Stimulated activated CD8-positive, alpha-beta memory T cell treated with anti-CD3 and anti-CD28 coated beads, Interleukin-7, amount 100 ng/mL, for 1 hour (primary cell): ENCODE results near the gene HSPA12A.
"Not testable (repeated sequence)": the region's sequence is repeated elsewhere in the genome, so short reads cannot be mapped to it uniquely, and the experiment has no call there.

ENCODE experiments used
- DNase-seq, 2 donors: peaks; one replicate each; pipeline ENCODE4 v3.0.0-alpha.2; 2020; ENCODE audit warnings: low read depth in 2 of 2

Gene HSPA12A

DNA sequence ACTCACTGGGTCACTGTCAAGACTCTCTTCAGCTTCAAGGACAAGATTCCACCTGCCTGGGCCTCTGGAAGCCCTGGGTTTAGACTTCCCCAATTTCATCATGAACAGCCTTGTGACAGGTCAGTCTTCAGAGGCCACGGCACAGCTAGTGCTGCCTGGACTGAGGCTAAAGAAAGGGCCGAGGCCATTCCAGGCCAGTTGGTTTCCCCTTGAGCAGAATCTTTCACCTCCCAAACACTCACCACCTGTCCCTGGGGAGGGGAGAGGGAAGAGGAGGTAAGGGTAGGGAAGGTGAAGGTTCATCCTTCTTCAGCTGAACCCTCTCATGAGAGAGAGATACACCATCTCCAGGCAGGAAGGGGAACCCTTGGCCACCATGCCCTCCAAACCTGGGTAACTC, 24.3 kb downstream of the HSPA12A start:
- DNase-seq, result no peak

DNA sequence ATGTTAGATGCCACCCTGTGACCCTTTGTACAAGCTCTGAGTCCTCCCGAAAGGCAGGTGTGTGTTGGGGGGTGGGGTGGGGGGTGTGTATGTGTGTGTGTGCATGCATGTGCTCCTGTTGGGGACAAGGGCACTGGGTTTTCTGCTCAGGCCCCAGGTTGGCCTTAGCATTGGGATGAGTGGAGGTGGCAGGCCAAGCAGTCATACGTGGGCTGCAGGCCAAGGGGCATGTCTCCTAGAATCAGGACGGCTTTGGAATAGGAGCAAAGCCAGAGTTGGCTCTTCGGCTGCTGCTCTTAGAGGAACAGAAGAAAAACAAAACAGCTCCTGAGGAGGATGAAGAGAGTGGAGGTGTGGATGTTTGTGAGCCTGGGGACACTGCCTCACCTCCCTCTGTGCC, 26.0 kb downstream of the HSPA12A start:
- DNase-seq, result no peak

DNA sequence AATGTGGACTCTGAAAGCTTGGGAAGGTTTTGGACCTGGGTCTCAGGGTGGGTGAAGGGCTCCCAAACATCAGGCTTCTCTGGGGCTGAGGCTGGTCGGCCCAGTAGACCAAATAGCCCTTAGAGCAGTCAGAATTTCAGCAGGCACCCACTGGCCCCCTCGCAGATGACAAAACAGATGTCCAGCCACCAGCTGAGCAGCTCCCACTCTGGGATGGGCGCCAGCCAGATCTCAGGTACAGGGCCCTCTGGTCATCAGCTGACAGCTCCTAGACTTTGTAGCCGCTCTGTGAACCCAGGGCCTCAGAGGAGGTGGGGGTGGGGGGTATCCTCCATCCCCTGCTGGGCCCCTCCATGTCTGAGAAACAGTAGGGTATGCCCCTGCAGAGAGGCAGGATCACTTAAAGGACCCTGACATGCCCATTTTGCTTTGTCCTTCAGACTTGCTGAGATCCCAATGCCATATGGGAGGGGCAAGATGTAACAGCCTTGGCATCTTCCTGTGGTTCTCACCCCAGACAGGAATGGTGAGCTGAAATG, 26.5 kb downstream of the HSPA12A start:
- DNase-seq, result no peak

DNA sequence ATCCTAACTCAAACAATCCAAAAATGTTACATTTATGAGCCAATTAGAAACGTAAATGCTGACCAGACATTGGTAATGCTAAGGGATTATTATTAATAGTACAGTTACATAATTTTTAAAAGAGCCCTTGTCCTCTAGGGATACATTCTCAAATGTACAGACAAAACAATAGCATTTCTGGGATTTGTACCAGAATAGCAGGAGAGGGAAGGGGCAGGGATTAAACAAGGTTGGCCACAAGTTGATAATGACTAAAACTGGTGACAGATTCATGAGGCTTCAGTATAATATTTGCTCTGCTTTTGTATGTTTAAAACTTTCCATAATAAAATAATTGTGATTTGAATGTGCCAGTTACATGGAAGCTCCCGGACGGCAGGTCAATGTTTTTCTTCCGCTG, 27.0 kb downstream of the HSPA12A start:
- DNase-seq, result no peak

DNA sequence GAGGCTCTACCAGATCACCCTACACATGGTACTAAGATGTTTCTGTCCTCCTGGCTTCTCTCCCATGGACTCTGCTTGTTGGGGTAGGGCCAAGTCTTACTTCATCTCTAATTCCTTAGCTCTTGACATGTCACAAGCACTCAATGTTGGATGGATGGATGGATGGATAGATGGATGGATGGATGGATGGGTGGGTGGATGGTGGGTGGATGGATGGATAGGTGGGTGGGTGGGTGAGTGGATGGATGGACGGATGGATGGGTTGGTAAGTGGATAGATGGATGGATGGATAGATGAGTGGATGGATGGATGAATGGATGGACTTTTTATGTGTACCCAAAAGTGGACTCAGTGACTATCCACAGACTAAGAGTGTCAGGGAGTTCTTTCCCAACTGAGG, 28.5 kb downstream of the HSPA12A start:
- no peak for DNase-seq

DNA sequence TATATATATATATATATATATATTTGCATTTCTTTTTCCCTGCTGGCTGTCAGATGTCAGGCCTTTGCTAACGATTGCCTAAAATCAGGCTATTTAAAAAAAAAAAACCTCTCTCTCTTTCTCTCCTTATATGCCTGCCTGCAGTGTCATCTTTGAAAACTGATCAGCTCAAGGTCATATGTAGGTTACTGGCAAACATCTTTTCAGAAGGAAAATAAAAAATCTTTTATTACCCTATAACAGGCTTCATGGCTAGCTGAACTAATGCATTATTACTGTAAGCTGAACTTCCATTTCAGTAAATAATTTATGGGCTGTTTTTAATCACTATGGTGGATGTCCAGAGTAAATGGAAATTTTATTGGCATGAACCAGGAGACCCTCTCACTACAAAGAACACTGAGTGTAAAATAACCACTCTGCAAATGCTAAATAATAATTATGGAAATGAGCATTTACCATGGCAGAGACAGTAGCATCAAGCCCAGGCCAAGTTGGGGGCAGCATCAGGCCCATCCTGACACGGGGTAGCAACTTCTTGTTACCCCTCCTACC, 29.3 kb downstream of the HSPA12A start:
- no peak for DNase-seq

DNA sequence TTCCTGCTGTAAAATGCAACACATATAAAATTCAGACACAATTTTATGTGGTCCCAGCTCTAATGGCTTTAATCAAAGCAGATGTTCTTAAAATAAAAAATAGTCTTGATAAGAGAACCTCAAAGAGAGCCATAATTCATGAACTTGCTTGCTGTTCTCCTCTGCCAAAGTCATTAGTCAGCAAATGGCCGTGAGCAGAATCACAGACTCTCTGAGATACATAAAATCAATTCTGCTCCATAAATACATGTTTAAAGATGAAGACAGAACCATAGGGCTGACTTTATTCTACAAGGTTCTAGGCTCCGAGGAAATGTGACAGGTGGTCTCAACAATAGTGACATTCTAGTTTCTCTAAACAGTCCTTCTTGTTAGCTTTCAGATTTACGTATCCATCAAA, 29.8 kb downstream of the HSPA12A start:
- no peak for DNase-seq

DNA sequence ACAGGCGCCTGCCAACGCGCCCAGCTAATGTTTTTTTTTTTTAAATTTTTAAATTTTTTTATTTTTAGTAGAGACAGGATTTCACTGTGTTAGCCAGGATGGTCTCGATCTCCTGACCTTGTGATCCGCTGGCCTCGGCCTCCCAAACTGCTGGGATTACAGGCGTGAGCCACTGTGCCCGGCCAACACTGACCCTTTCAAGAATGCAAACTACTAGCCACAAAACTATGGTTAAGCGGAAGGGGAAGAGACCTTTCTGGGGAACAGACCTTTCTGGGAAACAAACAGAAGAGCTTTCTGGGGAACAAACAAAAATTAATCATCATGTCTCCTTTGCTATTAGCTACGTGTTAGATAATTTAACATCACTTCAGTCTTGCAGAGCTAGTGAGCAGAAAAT, 30.6 kb downstream of the HSPA12A start:
- DNase-seq, result not testable (repeated sequence)

DNA sequence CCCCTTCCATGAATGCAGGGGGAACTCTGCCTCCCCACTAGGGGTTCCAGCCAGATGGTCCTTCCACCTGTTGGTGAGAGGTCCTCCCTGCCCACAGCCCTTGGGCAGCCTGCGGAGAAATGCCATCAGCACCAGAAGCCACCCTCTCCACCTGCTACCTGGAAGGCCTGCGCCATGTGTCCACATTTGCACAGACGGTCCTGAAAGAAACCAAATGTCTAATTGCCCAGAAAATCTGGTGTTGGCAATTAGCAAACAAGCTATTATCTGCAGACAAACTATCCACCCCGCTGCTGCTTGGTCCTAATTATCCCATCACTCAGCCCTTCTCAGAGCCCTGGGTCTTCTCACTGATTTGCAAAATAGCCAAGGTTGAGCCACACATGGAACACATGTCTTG, 32.3 kb downstream of the HSPA12A start:
- no peak for DNase-seq

DNA sequence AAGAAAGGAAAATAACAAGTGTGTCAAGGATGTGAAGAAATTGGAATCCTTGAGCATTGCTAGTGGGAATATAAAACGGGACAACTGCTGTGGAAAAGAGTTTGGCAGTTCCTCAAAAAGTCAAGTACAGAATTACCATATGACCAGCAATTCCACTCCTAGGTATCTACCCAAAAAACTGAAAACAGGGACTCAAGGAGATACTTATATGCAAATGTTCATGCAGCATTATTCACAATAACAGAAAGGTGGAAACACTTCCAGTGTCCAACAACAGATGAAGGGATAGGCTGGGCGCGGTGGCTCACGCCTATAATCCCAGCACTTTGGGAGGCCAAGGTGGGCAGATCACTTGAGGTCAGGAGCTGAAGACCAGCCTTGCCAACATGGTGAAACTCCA, 33.5 kb downstream of the HSPA12A start:
- DNase-seq, result no peak

DNA sequence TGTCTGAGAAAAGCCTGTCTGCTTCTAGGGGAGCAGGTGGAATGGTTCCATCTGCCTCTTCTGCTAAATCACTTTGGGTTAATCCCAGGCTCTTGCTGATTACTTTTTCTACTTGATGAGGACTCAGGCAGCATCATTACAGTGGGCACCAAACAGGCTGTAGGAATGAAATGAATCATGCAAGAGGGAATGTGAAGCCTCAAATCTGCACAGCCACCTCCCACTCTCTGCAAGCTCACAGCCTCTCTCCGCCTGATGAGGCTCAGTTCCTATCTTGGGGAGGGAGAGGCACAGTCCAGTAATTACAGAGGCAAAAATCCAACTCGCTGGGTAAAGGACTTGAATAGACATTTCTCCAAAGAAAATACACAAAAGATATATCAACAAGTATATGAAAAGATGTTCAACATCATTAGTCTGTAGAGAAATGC, 34.0 kb downstream of the HSPA12A start:
- no peak for DNase-seq

DNA sequence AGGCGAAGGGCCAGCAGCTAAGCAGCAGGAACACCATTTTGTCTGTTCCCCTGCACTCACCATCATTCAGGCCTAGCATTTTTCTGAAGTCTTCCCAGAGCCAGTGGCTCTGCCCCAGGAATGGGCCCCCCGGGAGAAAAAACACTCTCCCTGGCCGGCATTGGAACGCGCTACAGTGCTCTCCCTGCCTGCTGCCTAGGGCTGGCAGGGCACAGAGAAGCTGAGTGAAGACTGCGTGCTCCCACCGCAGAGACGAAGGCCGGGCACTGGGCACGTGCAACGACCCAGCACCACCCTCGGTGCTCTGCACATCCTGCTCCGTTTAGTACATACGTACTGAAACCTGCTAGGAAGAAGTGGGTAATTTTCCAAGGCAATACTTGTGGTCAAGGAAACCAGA, 34.4 kb downstream of the HSPA12A start:
- no peak for DNase-seq

DNA sequence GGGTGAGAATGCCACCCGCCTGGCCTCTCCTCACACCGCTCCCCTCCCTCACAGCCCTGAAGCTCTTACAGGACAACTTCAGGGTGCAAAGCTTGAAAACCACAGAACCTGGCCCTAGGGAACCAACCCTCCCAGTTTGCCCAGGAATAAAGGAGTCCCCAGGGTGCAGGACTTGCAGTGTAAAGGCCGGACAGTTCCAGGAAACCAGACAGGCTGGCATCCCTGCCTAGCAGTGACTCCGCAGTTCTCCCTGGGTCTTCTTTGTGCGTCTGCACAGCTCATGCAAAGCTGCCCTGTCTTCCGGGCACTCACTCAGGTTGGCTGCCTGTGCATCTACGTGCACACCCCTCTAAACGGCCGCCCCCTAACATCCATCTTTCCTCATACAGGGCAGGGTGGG, 36.1 kb downstream of the HSPA12A start:
- DNase-seq, result no peak

DNA sequence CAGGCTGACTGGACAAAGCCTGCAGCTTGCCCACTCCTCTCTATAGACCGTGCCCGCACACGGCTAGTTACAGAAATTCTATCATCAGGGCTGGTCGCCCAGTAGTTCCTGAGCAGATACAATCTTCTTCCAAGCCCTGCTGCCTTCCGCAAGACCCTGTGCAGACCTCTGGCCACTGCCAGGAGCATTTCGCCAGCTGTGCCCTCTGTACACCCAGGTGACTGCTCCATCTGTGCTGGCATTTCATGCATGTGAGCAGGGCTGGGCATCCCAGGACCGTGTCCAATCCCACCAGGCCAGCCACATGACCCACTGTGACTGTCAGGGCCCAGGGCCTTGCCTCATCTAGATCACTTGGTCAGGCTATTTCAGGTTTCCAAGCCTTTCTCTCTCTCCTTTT, 36.9 kb downstream of the HSPA12A start:
- DNase-seq, result no peak

DNA sequence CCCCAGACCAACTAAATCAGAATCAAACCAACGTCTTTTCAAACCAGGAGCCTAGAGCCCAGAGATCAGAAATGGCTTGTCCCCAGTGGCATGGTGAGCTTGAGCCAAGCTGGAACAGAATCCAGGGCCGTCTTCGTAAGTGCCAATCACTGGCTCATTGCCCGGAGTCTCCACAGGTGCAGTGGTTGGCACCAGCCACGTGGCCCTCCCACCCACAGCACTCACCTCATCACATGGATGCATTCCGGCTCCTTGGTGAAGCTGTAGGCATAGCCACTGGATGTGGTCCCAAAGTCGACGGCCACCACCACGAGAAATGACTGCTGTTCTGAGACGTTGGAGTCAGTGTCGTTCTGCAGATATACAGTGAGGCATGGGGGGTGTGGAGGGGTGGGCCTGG, 37.4 kb downstream of the HSPA12A start:
- DNase-seq, result no peak

DNA sequence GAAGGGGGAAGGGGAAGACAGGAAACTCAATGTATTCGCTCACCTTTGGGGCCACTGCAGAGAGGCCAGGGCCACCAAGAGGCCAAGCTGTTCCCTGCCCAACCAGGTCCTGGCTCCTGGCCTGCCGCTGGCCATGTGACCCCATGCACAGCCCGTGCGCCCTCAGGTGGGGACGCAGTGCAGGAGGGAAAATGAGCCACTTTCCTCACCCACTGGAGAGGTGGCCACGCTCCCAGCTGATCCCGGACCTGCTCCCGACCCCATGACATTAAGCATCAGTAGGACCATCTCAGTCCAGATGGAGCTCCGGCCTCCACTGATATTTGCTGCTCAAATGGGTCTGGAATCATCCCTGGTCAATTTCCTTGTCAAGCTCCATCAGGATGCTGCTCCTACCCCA, 40.2 kb downstream of the HSPA12A start:
- DNase-seq, result no peak

DNA sequence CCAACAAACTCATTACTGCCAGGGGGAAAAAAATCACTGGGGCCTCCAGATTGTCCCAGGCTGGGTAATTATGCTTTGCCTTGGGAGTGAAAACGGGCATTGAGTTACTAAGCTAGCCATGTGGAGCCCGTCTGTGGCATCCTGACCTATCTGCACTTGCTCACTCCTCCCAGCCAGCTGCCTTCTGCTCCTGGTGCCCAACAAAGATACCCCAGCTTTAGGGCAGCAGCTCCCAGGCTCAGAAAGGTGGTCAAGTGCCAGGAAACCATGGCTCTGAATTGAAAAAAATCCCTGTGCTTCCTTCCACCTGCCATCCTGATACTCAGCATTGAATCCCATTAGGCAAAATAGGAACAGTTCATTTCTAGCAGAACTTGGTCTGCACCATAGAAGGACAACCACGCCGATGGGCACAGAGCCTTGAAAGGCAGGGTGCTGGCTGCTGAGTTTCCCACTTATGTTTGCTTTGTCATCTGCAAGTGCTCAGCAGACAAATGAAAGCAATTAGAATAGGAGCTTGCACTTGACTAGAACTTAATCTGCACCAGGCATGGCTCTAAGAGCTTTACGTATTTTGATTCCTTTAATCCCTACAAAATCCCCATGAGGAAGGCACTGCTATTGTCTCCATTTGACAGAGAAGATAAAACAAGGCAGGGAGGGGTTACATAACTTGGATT, 42.8 kb downstream of the HSPA12A start:
- DNase-seq, result no peak

DNA sequence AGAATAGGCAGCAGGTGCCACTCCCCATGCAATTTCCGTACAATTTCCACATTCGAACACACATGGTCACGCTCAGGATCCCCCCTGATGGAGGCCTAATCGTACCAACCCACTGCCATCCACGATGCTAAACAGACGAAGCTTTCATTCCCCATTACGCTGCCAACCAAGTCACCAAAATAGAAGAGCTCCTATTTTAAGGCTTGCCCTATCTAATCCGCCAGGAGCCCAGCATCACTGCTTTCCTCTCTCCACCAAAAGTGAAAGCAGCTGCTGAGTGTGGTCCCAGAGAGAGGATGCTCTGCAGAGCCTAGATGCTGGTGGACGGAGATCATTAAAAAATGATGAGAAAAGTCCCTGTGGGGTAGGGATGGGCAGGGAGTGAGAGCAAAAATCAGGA, 43.3 kb downstream of the HSPA12A start:
- DNase-seq, result no peak

DNA sequence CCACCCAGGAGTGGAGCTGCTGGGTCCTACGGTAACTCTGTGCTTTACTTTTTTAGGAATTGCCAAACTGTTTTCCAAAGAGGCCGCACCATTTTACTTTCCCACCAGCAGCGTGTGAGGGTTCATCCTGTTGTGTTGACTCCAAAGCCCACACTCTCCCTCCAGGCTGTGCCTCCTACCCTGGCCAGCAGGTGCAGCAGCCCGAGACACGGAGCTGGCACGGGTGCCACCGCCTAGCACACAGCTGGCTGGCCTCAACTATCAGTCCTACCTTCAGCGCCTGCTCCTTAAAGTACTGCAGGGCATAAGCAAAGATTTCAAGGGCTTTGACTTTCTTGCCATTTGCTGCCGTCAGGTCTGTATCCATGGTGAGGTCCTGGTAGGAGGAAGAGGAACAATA, 44.0 kb downstream of the HSPA12A start:
- no peak for DNase-seq

DNA sequence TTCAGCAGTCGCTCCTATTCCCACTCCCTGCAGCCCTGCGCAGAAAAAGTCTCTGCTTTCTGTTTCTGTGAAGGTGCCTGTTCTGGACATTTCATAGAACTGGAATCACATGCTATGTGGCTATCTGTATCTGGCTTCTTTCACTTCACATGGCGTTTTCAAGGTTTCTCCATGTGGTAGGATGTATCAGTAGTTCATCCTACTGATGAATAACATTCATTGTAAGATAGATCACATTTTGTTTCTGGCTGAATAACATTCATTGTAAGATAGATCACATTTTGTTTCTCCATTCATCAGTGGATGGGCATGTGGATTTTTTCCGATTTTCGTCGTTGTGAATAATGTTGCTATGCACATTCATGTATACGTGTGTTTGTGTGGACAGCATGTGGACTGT, 44.5 kb downstream of the HSPA12A start:
- DNase-seq, result no peak

DNA sequence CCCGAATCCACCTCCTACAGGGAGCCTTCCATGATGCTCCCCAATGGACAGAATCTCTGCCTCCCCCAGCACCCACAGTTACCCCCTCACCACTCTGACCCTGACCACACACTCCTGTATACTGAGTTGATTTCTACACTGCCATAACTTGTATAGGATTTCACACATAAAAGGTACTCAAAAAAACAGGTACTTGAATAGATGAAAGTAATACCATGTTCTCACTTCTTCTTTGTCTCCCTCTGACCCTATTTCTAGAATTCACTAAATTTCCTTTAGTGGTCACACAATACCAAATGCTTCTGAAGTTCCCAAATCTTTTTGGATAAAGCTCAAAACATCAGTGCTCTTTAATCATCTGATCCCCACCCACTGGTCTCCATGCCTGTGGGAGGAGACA, 45.4 kb downstream of the HSPA12A start:
- DNase-seq, result no peak

DNA sequence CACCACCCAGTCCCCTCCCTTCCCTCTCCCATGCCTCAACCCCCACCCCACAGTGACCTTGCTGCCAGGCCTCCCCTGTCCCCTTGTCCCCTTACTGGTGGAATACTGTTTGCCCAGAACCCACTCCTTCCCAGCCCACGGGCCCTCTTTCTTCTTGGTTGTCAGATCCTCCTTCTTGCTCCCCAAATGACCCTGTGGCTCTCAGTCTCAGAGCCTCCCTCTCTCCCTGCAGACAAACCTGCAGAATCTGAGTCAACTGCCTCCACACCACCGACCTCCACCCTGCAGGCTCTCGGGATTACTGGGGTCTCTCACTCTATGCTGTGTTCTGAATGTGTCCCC, 47.5 kb downstream of the HSPA12A start:
- DNase-seq, result no peak

DNA sequence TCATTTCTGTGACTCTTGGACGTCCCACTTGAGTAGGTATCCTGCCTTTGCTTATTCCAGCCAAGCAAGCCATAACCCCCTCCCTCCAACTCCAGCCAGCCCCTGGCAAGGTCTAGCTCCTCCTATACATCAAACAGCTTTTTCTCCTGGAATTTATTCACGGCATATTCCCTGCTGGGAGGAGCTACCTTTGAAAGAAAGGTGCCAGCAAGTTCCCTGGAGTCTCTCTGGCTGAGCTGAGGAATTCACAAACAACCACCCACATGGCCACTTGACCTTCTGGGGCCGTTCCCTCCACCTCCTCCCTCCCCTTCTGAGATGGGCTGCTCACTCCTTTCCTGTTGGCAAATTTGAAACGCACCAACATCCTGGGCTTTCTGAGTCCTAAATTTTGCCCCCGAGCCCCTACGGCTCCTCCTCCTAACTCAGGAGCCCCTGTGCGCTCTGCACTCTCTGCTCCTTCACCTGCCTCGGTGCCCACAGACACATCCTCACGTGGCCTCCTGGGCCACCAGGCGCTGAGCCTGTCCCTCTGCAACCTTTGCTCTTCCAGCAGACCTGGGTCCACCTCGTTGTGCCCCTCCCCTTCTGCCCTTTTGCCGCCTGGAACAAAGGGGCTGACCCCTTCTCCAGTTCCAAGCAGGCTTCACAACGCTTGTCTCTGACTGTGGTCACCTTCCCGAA, 48.0 kb downstream of the HSPA12A start:
- DNase-seq, result no peak
